ENCODE data around the gene ADCY9. TPM values are rescaled to one million over a fixed set of nuclear protein-coding genes. Genes with fewer than 3 reads are reported as not detected.

ADCY9 gene
- total RNA-seq, 1 experiment from 2014 or later, result 4.7 TPM

DNA sequence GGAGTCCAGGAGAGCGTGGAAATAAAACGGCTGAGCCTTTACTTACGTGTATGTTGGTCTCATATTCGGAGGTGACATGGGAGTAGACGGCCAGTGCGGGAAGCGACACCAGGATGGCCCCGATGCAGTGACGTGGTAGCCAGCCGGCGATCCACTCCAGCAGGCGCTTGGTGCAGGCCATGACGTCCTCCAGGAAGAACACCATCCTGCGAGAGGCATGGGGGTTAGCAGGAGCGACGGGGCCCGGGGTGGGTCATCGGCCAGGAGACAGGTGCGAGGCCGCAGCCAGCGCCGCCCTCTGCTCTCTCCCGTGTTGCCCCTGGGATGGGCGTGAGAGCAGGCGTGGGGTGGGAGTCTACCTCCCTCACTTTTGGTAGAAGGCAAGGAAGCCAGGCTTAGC lies 137.2 kb downstream of the ADCY9 start:
- Histone ChIP-seq H3K9ac (ENCODE audit: extremely low read depth, insufficient read length, low read length) (no peak overlapping the region), H3K23ac (ENCODE audit: insufficient read length, low read depth, low read length) (no peak overlapping the region), H3K18ac (ENCODE audit: insufficient read length, low read depth, low read length) (no peak overlapping the region), H3K9me3 (ENCODE audit: control insufficient read depth, low read depth, low read length) (no peaks in the 10 kb centered on the region), H4K20me1 (ENCODE audit: control insufficient read depth, insufficient read depth, insufficient read length) (no peaks in the 10 kb centered on the region), H4K5ac (ENCODE audit: insufficient read length, low read depth, low read length) (no peak overlapping the region), H3K27me3 (ENCODE audit: insufficient read depth, low read length) (no peaks in the 10 kb centered on the region), H3K27ac (ENCODE audit: insufficient read length, low read depth, low read length) (no peak overlapping the region), H3K23me2 (ENCODE audit: insufficient read length, low read depth, low read length, poor library complexity, severe bottlenecking) (no peaks in the 10 kb centered on the region), H2BK5ac (ENCODE audit: insufficient read length, low read length) (no peak overlapping the region), H2BK20ac (ENCODE audit: low read depth, low read length, poor library complexity, severe bottlenecking) (no peak overlapping the region), H2BK120ac (ENCODE audit: low read depth, low read length, poor library complexity, severe bottlenecking) (no peak overlapping the region), H3K4ac (ENCODE audit: low read depth, low read length) (no peak overlapping the region), H4K91ac (ENCODE audit: insufficient read length, low read depth, low read length) (no peak overlapping the region), H2AK5ac (ENCODE audit: insufficient read length, low read length) (no peak overlapping the region), H3K56ac (ENCODE audit: insufficient read length, low read depth, low read length) (no peak overlapping the region), H2BK15ac (ENCODE audit: low read depth, low read length) (no peak overlapping the region), H2BK12ac (ENCODE audit: insufficient read length, low read depth, low read length) (no peak overlapping the region), H3K4me2 (ENCODE audit: insufficient read depth, insufficient read length, low read length) (no peak overlapping the region), H3K14ac (ENCODE audit: insufficient read depth, low read length) (no peak overlapping the region), H3K4me1 (ENCODE audit: insufficient read depth, low read length) (no peaks in the 10 kb centered on the region), H4K8ac (replicated peaks; ENCODE audit: insufficient read length, low read depth, low read length) (no peak overlapping the region), H2AFZ (ENCODE audit: low read length) (no peak overlapping the region), H3K79me2 (ENCODE audit: insufficient read depth, low read length) (no peaks in the 10 kb centered on the region), H3T11ph (ENCODE audit: low read length) (no peak overlapping the region), H3K79me1 (ENCODE audit: insufficient read depth, low read depth, low read length, poor library complexity, severe bottlenecking) (no peaks in the 10 kb centered on the region)
- Mint-ChIP-seq H3K4me1 (peaks cover 5 to 17% of the 10 kb centered on the region in 2 experiments), H3K9me3 (no peaks in the 10 kb centered on the region), H3K36me3 (ENCODE audit: insufficient read depth in 1 of 3, low read depth in 3 of 3) (peaks cover 2 to 3% (median 2%) of the 10 kb centered on the region in 3 experiments; a peak in 2 of 7 replicates), H3K4me3 (no peak overlapping the region), H3K27me3 (ENCODE audit: low read depth) (peaks cover 6% of the 10 kb centered on the region), H3K27ac (0 out of 7 replicates have a peak overlapping the region, but pooled peaks of 1 of the 3 experiments have one; percentile 22)
- TF ChIP-seq, protein P1, sequence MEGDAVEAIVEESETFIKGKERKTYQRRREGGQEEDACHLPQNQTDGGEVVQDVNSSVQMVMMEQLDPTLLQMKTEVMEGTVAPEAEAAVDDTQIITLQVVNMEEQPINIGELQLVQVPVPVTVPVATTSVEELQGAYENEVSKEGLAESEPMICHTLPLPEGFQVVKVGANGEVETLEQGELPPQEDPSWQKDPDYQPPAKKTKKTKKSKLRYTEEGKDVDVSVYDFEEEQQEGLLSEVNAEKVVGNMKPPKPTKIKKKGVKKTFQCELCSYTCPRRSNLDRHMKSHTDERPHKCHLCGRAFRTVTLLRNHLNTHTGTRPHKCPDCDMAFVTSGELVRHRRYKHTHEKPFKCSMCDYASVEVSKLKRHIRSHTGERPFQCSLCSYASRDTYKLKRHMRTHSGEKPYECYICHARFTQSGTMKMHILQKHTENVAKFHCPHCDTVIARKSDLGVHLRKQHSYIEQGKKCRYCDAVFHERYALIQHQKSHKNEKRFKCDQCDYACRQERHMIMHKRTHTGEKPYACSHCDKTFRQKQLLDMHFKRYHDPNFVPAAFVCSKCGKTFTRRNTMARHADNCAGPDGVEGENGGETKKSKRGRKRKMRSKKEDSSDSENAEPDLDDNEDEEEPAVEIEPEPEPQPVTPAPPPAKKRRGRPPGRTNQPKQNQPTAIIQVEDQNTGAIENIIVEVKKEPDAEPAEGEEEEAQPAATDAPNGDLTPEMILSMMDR (conservative IDR thresholded peaks at IDR 0.05), result no peak
- no peak for DNase-seq
- no CpG with 5 or more reads among the region's 25 CpGs for WGBS (ENCODE audit: extremely low coverage, insufficient read length, low lambda C conversion rate)

Data from H9 (cell line).